K562 (cell line): ENCODE measurements around the gene EPHB4. TPM values are rescaled to one million over a fixed set of nuclear protein-coding genes. Genes with fewer than 3 reads are reported as not detected.

Source experiments
- ATAC-seq: fragments of 200-7000 bp; cut with Tn5 transposase; 3 replicates; pipeline ENCODE4 v1.9.1; 2020; ENCODE audit warnings: moderate library complexity
- BruUV-seq: library from RNA; stranded (reverse); fragments of 400-500 nt; replicated peaks from 2 replicates; lab custom pipeline; 2021; lab: Mats Ljungman, UMichigan
- CTCF ChIA-PET: fragments of 300-600 bp; formaldehyde crosslinking; extraction: SDS; loops from one replicate; lab custom pipeline; 2021; ENCODE audit warnings: low intra/inter-chr PET ratio; lab: Yijun Ruan, JAX
- POLR2A ChIA-PET: fragments of 300-600, 350-650 bp; sonication (Branson Sonifier 250); formaldehyde crosslinking; extraction: SDS; loops from one replicate; lab custom pipeline; 2021; ENCODE audit warnings: antibody characterized with exemption, inconsistent platforms; lab: Yijun Ruan, JAX
- DNase-seq, 4 experiments: peaks; one replicate each; pipeline versions ENCODE4 v3.0.0 to v3.0.0-alpha.2; 2011 to 2018; ENCODE audit warnings: low spot score in 3 of 4, mixed read lengths in 3 of 4; ENCODE audit errors: extremely low read depth in 1 of 4
- FAIRE-seq: peaks from 2 replicates; lab custom pipeline; 2011; peaks lifted over from hg19 to GRCh38; lab: Jason Lieb, UNC
- H2AFZ ChIP-seq: 2 replicates; pipeline ENCODE4 v1.6.0; 2011; ENCODE audit warnings: low read depth, low read length, control low read depth, inconsistent platforms
- H3K27ac ChIP-seq: fragments of 200-600 bp; 3 replicates; pipeline ENCODE4 v1.8.0; 2011; ENCODE audit warnings: low read depth, mild to moderate bottlenecking, control low read depth, inconsistent platforms, low read length, moderate library complexity, mixed read lengths; ENCODE audit errors: extremely low read depth
- H3K27me3 ChIP-seq, 2 experiments: fragments of 300-600 bp in 1 of 2; 2 replicates in 1 of 2; 3 replicates in 1 of 2; pipeline versions ENCODE4 v1.6.0 to v1.8.0; 2011; ENCODE audit warnings: inconsistent platforms in 2 of 2, low read length in 2 of 2, mild to moderate bottlenecking in 1 of 2, mixed read lengths in 1 of 2, moderate library complexity in 1 of 2; ENCODE audit not compliant: control insufficient read depth in 2 of 2, insufficient read depth in 2 of 2
- H3K36me3 ChIP-seq: fragments of 300-600 bp; 3 replicates; pipeline ENCODE4 v1.8.0; 2011; ENCODE audit warnings: mild to moderate bottlenecking, low read length, inconsistent platforms; ENCODE audit not compliant: control insufficient read depth, insufficient read depth
- H3K4me1 ChIP-seq, 2 experiments: fragments of 200-600 bp in 1 of 2; replicated peaks in 1 of 2; 2 replicates in 1 of 2; 3 replicates in 1 of 2; pipeline versions ENCODE4 v1.5.1 to v1.8.0; 2011; ENCODE audit warnings: inconsistent platforms in 2 of 2, low read length in 2 of 2, mild to moderate bottlenecking in 1 of 2, mixed read lengths in 1 of 2, moderate library complexity in 1 of 2; ENCODE audit not compliant: control insufficient read depth in 2 of 2, insufficient read depth in 2 of 2
- H3K4me2 ChIP-seq: 2 replicates; pipeline ENCODE4 v1.6.1; 2011; ENCODE audit warnings: low read length, control low read depth, inconsistent platforms, mixed read lengths; ENCODE audit not compliant: insufficient read depth
- H3K4me3 ChIP-seq: fragments of 200-600 bp; sonication (generic), shearing (Covaris generic); 2 replicates; pipeline ENCODE4 v1.5.1; 2016; ENCODE audit warnings: control low read depth, inconsistent platforms
- H3K79me2 ChIP-seq: fragments of 200-600 bp; 3 replicates; pipeline ENCODE4 v1.8.0; 2011; ENCODE audit warnings: low read length, inconsistent platforms; ENCODE audit not compliant: control insufficient read depth, insufficient read depth
- H3K9ac ChIP-seq, 2 experiments: 2 replicates each; pipeline versions ENCODE4 v1.6.0 to v1.6.1; 2011; ENCODE audit warnings: low read depth in 2 of 2, low read length in 2 of 2, control low read depth in 1 of 2, inconsistent platforms in 1 of 2, mild to moderate bottlenecking in 1 of 2, mixed read lengths in 1 of 2; ENCODE audit not compliant: insufficient read depth in 1 of 2
- H3K9me1 ChIP-seq: one replicate; pipeline ENCODE4 v1.6.0; 2011; ENCODE audit warnings: inconsistent platforms, mild to moderate bottlenecking, low read length, moderate library complexity; ENCODE audit not compliant: control insufficient read depth, insufficient read depth
- H3K9me3 ChIP-seq: replicated peaks from 2 replicates; pipeline ENCODE4 v1.5.1; 2011; ENCODE audit warnings: low read depth, low read length, inconsistent platforms; ENCODE audit not compliant: control insufficient read depth, insufficient read depth
- H4K20me1 ChIP-seq: replicated peaks from 2 replicates; pipeline ENCODE4 v1.6.1; 2011; ENCODE audit warnings: low read length, inconsistent platforms, mixed read lengths; ENCODE audit not compliant: control insufficient read depth, insufficient read depth
- ARID1B ChIP-seq: fragments of 450-650 bp; IDR thresholded peaks from 2 replicates; pipeline ENCODE4 v1.6.1; 2016; ENCODE audit warnings: antibody characterized with exemption, mild to moderate bottlenecking, inconsistent platforms
- BCLAF1 ChIP-seq, 2 experiments: fragments of 450-650 bp in 1 of 2; IDR thresholded peaks; 2 replicates each; pipeline ENCODE4 v1.6.1; 2011 to 2017; ENCODE audit warnings: low read depth in 2 of 2, antibody characterized with exemption in 1 of 2, borderline replicate concordance in 1 of 2, low read length in 1 of 2, mild to moderate bottlenecking in 1 of 2, mixed read lengths in 1 of 2; ENCODE audit not compliant: control insufficient read depth in 1 of 2
- BRF1 ChIP-seq: IDR thresholded peaks from 3 replicates; pipeline ENCODE4 v1.6.1; 2011; ENCODE audit warnings: borderline replicate concordance, mild to moderate bottlenecking; ENCODE audit not compliant: insufficient read length; ENCODE audit errors: extremely low read depth
- CHAMP1 ChIP-seq: fragments of 450-650 bp; IDR thresholded peaks from 2 replicates; pipeline ENCODE4 v1.6.1; 2016; ENCODE audit warnings: mild to moderate bottlenecking
- CREB3L1 ChIP-seq: fragments of 450-650 bp; IDR thresholded peaks from 2 replicates; pipeline ENCODE4 v1.6.1; 2014; ENCODE audit warnings: low read depth, mild to moderate bottlenecking, moderate library complexity, borderline replicate concordance
- GABPA ChIP-seq: fragments of 200-800 bp; sonication (Bioruptor generic); conservative IDR thresholded peaks from 2 replicates; pipeline ENCODE4 v1.6.1; 2016; ENCODE audit warnings: low read depth, missing genetic modification characterization, missing compliant biosample characterization
- KDM2B ChIP-seq: fragments of 250-450 bp; sonication (Bioruptor Pico); IDR thresholded peaks from 2 replicates; pipeline ENCODE4 v1.8.0; 2021; ENCODE audit warnings: mild to moderate bottlenecking, moderate library complexity
- MXD1 ChIP-seq: fragments of 250-450 bp; sonication (Bioruptor Pico); IDR thresholded peaks from 2 replicates; pipeline ENCODE4 v1.8.0; 2021; ENCODE audit warnings: borderline replicate concordance, mild to moderate bottlenecking, moderate library complexity; ENCODE audit not compliant: poor library complexity, severe bottlenecking
- POLR2G ChIP-seq: fragments of 200-400 bp; formaldehyde crosslinking; IDR thresholded peaks from 2 replicates; pipeline ENCODE4 v1.6.1; 2017; ENCODE audit warnings: low read depth, mild to moderate bottlenecking, antibody characterized with exemption, low read length, moderate library complexity
- ZNF586 ChIP-seq: fragments of 450-650 bp; formaldehyde crosslinking; conservative IDR thresholded peaks from 2 replicates; pipeline ENCODE4 v1.4.0; 2020; ENCODE audit warnings: mild to moderate bottlenecking, moderate library complexity
- WGBS: fragments of 100-300 bp; shearing (Covaris generic); methylation state at CpG from one replicate; pipeline ENCODE4 v1.1.6; 2016; ENCODE audit warnings: low coverage, mixed read lengths; ENCODE audit not compliant: insufficient coverage; ENCODE audit errors: missing lambda C conversion rate; 5-methylcytosine and 5-hydroxymethylcytosine counted together
- in situ Hi-C: fragments of 300-500 bp; cut with MboI; formaldehyde crosslinking; loops from 4 replicates; pipeline ENCODE4 v1.15.0; 2018; ENCODE audit warnings: inconsistent platforms, mixed read lengths
- intact Hi-C: fragments of 100-400 bp; cut with micrococcal nuclease; formaldehyde crosslinking; loops from 2 replicates; pipeline ENCODE4 v1.14.2; 2022
- polyA plus RNA-seq, 8 experiments: library from polyadenylated mRNA; depleted of rRNA in 4 of 8; stranded (reverse) in 5 of 8; unstranded in 3 of 8; fragments of >200 nt; fragmentation: Nextera tagmentation in 2 of 8; fragmentation: Illumina TruSeq in 1 of 8; extraction: Ambion mirVana in 2 of 8; extraction: Trizol in 1 of 8; gene quantifications; 2 replicates each; pipeline versions ENCODE4 v1.2.1 to v1.2.3, GENCODE V29; 2011 to 2014; ENCODE audit warnings: inconsistent platforms in 1 of 8, missing spikeins in 1 of 8
- total RNA-seq, 7 experiments: library from RNA; depleted of rRNA in 6 of 7; stranded (reverse); fragments of >200 nt in 6 of 7; fragmentation: Illumina TruSeq in 2 of 7; extraction: Trizol in 2 of 7; gene quantifications; 2 replicates each; pipeline versions ENCODE4 v1.2.1 to v1.2.3, GENCODE V29; 2011 to 2021; ENCODE audit warnings: low replicate concordance in 1 of 7

The EPHB4 gene
- total and polyA plus RNA-seq, 9 of the 15 experiments (the other 6 are each of a cell fraction or from before 2014, with no cell fraction given) = 1.2 to 82.1 (median 37.9) TPM

GRCh38 chr7:100874577-100875355 lies 47.4 kb upstream of the EPHB4 start, which contains the start of gene SRRT:
TSS of gene SRRT (plus strand) at chr7:100875103. CDS start at chr7:100875591, 488 bp downstream.
- Histone ChIP-seq H3K4me2 (peak within 1 kb of the TSS; percentile 100), H3K4me3 (peak within 1 kb of the TSS; percentile 100), H3K79me2 (peaks cover 63% of the 10 kb centered on the region), H3K36me3 (peaks cover 89% of the 10 kb centered on the region), H3K9me1 (no peaks in the 10 kb centered on the region), H4K20me1 (peaks cover 6% of the 10 kb centered on the region; the same call in 1 of the 2 replicates), H3K4me1 (peaks cover 20 to 48% of the 10 kb centered on the region in 2 experiments; a peak in 4 of 5 replicates), H3K9ac (peak within 1 kb of the TSS; percentile 94 to 98), H3K27me3 (no peaks in the 10 kb centered on the region), H3K27ac (peak within 1 kb of the TSS; percentile 96), H2AFZ (peak within 1 kb of the TSS; percentile 88), H3K9me3 (no peaks in the 10 kb centered on the region)
- in situ Hi-C loops (no loop called here), intact Hi-C loops (no loop called here)
- peak; percentile 96 for FAIRE-seq
- ChIA-PET CTCF (no interaction called here), POLR2A (interaction anchor here (0.6 to 6.2 kb wide), 23 partner anchors 13 to 439 kb away, joined by 3 to 144 read pairs (median 4); partner anchors contain the start of genes EPHB4, POP7, SLC12A9 and UFSP1)
- peak; percentile 96 to 100 (median 98) for DNase-seq
- WGBS = under 1% methylated on average over 73 of the region's 79 CpGs
- ATAC-seq = peak; percentile 97
- TSS peak; percentile 98 for BruUV-seq
- TF ChIP-seq KDM2B (CRISPR knock-in tag) (no peak; the same call in 1 of the 2 replicates), ZNF586 (CRISPR knock-in tag) (no peak; the same call in 1 of the 2 replicates), BCLAF1 (IDR thresholded peaks at IDR 0.05; ENCODE audit: borderline replicate concordance in 1 of 2, control insufficient read depth in 1 of 2, low read depth in 2 of 2, low read length in 1 of 2) (0 out of 4 replicates have a peak, but pooled peaks of 1 of the 2 experiments have one; percentile 39), CREB3L1 (peak; percentile 88), CHAMP1 (no peak), MXD1 (CRISPR knock-in tag) (no peak), GABPA (peak; percentile 89), POLR2G (peak; percentile 99), BRF1 (no peak), ARID1B (peak; percentile 27)
